PC-3 (cell line): ENCODE measurements around the gene CUL4A. TPM values are rescaled to one million over a fixed set of nuclear protein-coding genes. Genes with fewer than 3 reads are reported as not detected.
A peak's percentile ranks its signal among the peaks of the same experiment; 100 is the strongest.

Experiments
- ATAC-seq: fragments of 200-7000 bp; cut with Tn5 transposase; 2 replicates; pipeline ENCODE4 v1.9.1; 2020; ENCODE audit warnings: mild to moderate bottlenecking, moderate library complexity
- BruUV-seq: library from RNA; stranded (reverse); fragments of 400-500 nt; replicated peaks from 2 replicates; lab custom pipeline; 2021; lab: Mats Ljungman, UMichigan
- CTCF ChIA-PET: fragments of 300-600 bp; sonication (Branson Sonifier 250); formaldehyde crosslinking; loops from one replicate; lab custom pipeline; 2022; ENCODE audit warnings: antibody characterized with exemption; lab: Charles Lee
- POLR2A ChIA-PET: fragments of 300-600 bp; sonication (Branson Sonifier 250); formaldehyde crosslinking; loops from one replicate; lab custom pipeline; 2022; ENCODE audit warnings: antibody characterized with exemption; ENCODE audit not compliant: unreplicated experiment; lab: Charles Lee
- DNase-seq: peaks from one replicate; pipeline ENCODE4 v3.0.0-alpha.2; 2015
- H2AFZ ChIP-seq: fragments of 300-600 bp; sonication (generic); 2 replicates; pipeline ENCODE4 v1.6.0; 2016; ENCODE audit warnings: antibody characterized with exemption, low read length
- H3F3A ChIP-seq: fragments of 300-600 bp; sonication (generic); one replicate; pipeline ENCODE4 v1.6.0; 2017; ENCODE audit warnings: antibody characterized with exemption, low read length, control low read depth, mild to moderate bottlenecking; ENCODE audit not compliant: unreplicated experiment
- H3K27ac ChIP-seq: fragments of 300-600 bp; sonication (generic); 2 replicates; pipeline ENCODE4 v1.5.1; 2016; ENCODE audit warnings: mild to moderate bottlenecking, low read length
- H3K27me3 ChIP-seq: fragments of 300-600 bp; sonication (generic); 2 replicates; pipeline ENCODE4 v1.6.1; 2016; ENCODE audit warnings: low read length, mixed read lengths
- H3K36me3 ChIP-seq: fragments of 300-600 bp; sonication (generic); 2 replicates; pipeline ENCODE4 v1.6.1; 2016; ENCODE audit warnings: low read depth, mixed run types, low read length, mixed read lengths
- H3K4me1 ChIP-seq: fragments of 300-600 bp; sonication (generic); 2 replicates; pipeline ENCODE4 v1.5.1; 2016; ENCODE audit warnings: low read length; ENCODE audit not compliant: insufficient read depth
- H3K4me2 ChIP-seq: fragments of 300-600 bp; sonication (generic); 2 replicates; pipeline ENCODE4 v1.6.0; 2016; ENCODE audit warnings: low read length
- H3K4me3 ChIP-seq: fragments of 300-600 bp; sonication (generic); 2 replicates; pipeline ENCODE4 v1.5.1; 2016; ENCODE audit warnings: mild to moderate bottlenecking, low read length, mixed read lengths
- H3K79me2 ChIP-seq: fragments of 300-600 bp; sonication (generic); 2 replicates; pipeline ENCODE4 v1.6.1; 2017; ENCODE audit warnings: low read length, mixed read lengths
- H3K9ac ChIP-seq: fragments of 300-600 bp; sonication (generic); 2 replicates; pipeline ENCODE4 v1.6.0; 2016; ENCODE audit warnings: mild to moderate bottlenecking, low read length
- H3K9me2 ChIP-seq: fragments of 300-600 bp; sonication (generic); replicated peaks from 2 replicates; pipeline ENCODE4 v1.6.1; 2016; ENCODE audit warnings: mixed run types, low read length, mixed read lengths
- H3K9me3 ChIP-seq: fragments of 300-600 bp; sonication (generic); 2 replicates; pipeline ENCODE4 v1.6.1; 2016; ENCODE audit warnings: low read length, mixed read lengths
- H4K20me1 ChIP-seq: fragments of 300-600 bp; sonication (generic); 2 replicates; pipeline ENCODE4 v1.6.1; 2016; ENCODE audit warnings: low read length, mixed read lengths
- CTCF ChIP-seq: fragments of 300-600 bp; sonication (generic); conservative IDR thresholded peaks from 2 replicates; pipeline ENCODE4 v1.5.1; 2017; ENCODE audit warnings: antibody characterized with exemption, low read depth, mild to moderate bottlenecking, low read length
- EZH2 ChIP-seq: fragments of 300-600 bp; sonication (generic); IDR thresholded peaks from one replicate; pipeline ENCODE4 v1.6.1; 2017; ENCODE audit warnings: antibody characterized with exemption, mild to moderate bottlenecking, low read length; ENCODE audit not compliant: unreplicated experiment
- EZH2phosphoT487 ChIP-seq: fragments of 300-600 bp; sonication (generic); IDR thresholded peaks from 2 replicates; pipeline ENCODE4 v1.6.1; 2018; ENCODE audit warnings: mild to moderate bottlenecking, antibody characterized with exemption, low read length, borderline replicate concordance
- intact Hi-C: fragments of 100-400 bp; cut with micrococcal nuclease; formaldehyde crosslinking; loops from 2 replicates; pipeline ENCODE4 v1.9.0; 2023
- total RNA-seq: library from RNA; depleted of rRNA; stranded (reverse); fragments of >200 nt; gene quantifications from 2 replicates; pipeline ENCODE4 v1.2.3, GENCODE V29; 2014

The CUL4A gene
- total RNA-seq, 1 experiment from 2014 or later, result 82.4 TPM

- peak overlapping the region; percentile 99 for H3K4me2 ChIP-seq
- H3K27ac ChIP-seq, result peak overlapping the region; percentile 82
- H2AFZ ChIP-seq, result peak overlapping the region; percentile 84
- ChIA-PET POLR2A (no interaction called here), CTCF (no interaction called here)
- H4K20me1 ChIP-seq, result peaks cover 27% of the 10 kb centered on the region
- no peak for TF ChIP-seq EZH2phosphoT487
- no peak for TF ChIP-seq CTCF
- TF ChIP-seq EZH2, result no peak
- H3K4me3 ChIP-seq, result peak overlapping the region; percentile 99
- H3K9me3 ChIP-seq, result no peaks in the 10 kb centered on the region
- no peaks in the 10 kb centered on the region for H3K27me3 ChIP-seq
- ATAC-seq (peak; percentile 17), DNase-seq (peak; percentile 22)
- H3K9me2 ChIP-seq, result no peaks in the 10 kb centered on the region
- peaks cover 87% of the 10 kb centered on the region for H3K79me2 ChIP-seq
- H3K36me3 ChIP-seq, result peaks cover 13% of the 10 kb centered on the region
- intact Hi-C loops, result no loop called here
- peak overlapping the region; percentile 99 for H3K9ac ChIP-seq
- no TSS peak for BruUV-seq
- H3F3A ChIP-seq, result no peaks in the 10 kb centered on the region
- H3K4me1 ChIP-seq, result peaks cover 36% of the 10 kb centered on the region
These were observed 1.5 kb upstream of the CUL4A start for GRCh38 chr13:113207890-113208420.

- Histone ChIP-seq H3K4me3 (peak within 1 kb of the TSS; percentile 99), H3K36me3 (peaks cover 13% of the 10 kb centered on the region), H3K4me1 (peaks cover 36% of the 10 kb centered on the region), H3F3A (no peaks in the 10 kb centered on the region), H3K27ac (peak within 1 kb of the TSS; percentile 82), H3K4me2 (peak within 1 kb of the TSS; percentile 99), H3K9ac (peak within 1 kb of the TSS; percentile 99), H3K27me3 (no peaks in the 10 kb centered on the region), H4K20me1 (peaks cover 27% of the 10 kb centered on the region), H2AFZ (peak within 1 kb of the TSS; percentile 84), H3K9me2 (no peaks in the 10 kb centered on the region), H3K79me2 (peaks cover 87% of the 10 kb centered on the region), H3K9me3 (no peaks in the 10 kb centered on the region)
- no TSS peak for BruUV-seq
- ChIA-PET CTCF (interaction anchor here (0.8 kb wide), 1 partner anchor 150 kb away, joined by 4 read pairs; no protein-coding TSS in a partner anchor), POLR2A (interaction anchor here (0.6 kb wide), 1 partner anchor 121 kb away, joined by 4 read pairs; no protein-coding TSS in a partner anchor)
- DNase-seq (peak; percentile 86), ATAC-seq (peak; percentile 59)
- intact Hi-C loops, result no loop called here
- TF ChIP-seq EZH2, result no peak
- no peak for TF ChIP-seq EZH2phosphoT487
- no peak for TF ChIP-seq CTCF
These were observed 735 bp upstream of the CUL4A start, which contains the start of gene PCID2 for GRCh38 chr13:113208421-113209335. PCID2 (minus strand) TSS chr13:113208669; CDS start chr13:113208634, 35 bp downstream.
